Measurements from ENCODE around the gene FAM241B. TPM values are rescaled to one million over a fixed set of nuclear protein-coding genes. Genes with fewer than 3 reads are reported as not detected.

The FAM241B gene
- total and polyA plus RNA-seq, 2 of the 4 experiments (the other 2 are of a cell fraction) = 0.18 to 1.4 TPM

DNA sequence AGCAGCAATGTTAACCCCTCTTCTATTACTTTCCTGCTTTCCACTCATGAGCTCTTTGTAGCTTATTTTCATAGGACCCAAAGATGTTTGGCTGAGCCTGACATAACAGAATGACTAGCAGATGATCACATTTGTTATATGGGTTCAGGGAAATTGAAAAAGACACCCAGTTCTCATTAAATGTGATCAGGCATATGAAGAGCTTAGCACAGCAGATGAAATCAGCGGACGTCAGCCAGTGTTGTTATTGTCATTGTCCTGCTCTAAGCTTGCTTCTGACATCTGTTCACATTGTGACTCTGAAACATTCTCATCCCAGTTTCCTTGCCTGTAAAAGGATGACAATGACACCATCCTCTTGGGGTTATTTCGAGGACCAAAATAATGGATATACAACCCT is 43.5 kb downstream of the FAM241B start:
- TF ChIP-seq FOS (IDR thresholded peaks at IDR 0.05; ENCODE audit: low read depth, low read length) = no peak
- TF ChIP-seq, protein P1, sequence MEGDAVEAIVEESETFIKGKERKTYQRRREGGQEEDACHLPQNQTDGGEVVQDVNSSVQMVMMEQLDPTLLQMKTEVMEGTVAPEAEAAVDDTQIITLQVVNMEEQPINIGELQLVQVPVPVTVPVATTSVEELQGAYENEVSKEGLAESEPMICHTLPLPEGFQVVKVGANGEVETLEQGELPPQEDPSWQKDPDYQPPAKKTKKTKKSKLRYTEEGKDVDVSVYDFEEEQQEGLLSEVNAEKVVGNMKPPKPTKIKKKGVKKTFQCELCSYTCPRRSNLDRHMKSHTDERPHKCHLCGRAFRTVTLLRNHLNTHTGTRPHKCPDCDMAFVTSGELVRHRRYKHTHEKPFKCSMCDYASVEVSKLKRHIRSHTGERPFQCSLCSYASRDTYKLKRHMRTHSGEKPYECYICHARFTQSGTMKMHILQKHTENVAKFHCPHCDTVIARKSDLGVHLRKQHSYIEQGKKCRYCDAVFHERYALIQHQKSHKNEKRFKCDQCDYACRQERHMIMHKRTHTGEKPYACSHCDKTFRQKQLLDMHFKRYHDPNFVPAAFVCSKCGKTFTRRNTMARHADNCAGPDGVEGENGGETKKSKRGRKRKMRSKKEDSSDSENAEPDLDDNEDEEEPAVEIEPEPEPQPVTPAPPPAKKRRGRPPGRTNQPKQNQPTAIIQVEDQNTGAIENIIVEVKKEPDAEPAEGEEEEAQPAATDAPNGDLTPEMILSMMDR (conservative IDR thresholded peaks at IDR 0.05; ENCODE audit: low read depth, low read length) = no peak
- TF ChIP-seq POLR2A (IDR thresholded peaks at IDR 0.05; ENCODE audit: low read depth, low read length) = no peak
- TF ChIP-seq USF2 (IDR thresholded peaks at IDR 0.05; ENCODE audit: low read depth, low read length) = no peak
- no peak for TF ChIP-seq SMC3 (IDR thresholded peaks at IDR 0.05; ENCODE audit: low read depth, low read length)
- no peak for TF ChIP-seq MAFK (IDR thresholded peaks at IDR 0.05; ENCODE audit: low read depth, low read length)
- no peak for TF ChIP-seq RFX5 (IDR thresholded peaks at IDR 0.05; ENCODE audit: low read depth, low read length)
- TF ChIP-seq CHD1 (IDR thresholded peaks at IDR 0.05; ENCODE audit: low read depth, low read length) = no peak
- TF ChIP-seq, protein P2, sequence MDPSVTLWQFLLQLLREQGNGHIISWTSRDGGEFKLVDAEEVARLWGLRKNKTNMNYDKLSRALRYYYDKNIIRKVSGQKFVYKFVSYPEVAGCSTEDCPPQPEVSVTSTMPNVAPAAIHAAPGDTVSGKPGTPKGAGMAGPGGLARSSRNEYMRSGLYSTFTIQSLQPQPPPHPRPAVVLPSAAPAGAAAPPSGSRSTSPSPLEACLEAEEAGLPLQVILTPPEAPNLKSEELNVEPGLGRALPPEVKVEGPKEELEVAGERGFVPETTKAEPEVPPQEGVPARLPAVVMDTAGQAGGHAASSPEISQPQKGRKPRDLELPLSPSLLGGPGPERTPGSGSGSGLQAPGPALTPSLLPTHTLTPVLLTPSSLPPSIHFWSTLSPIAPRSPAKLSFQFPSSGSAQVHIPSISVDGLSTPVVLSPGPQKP (IDR thresholded peaks at IDR 0.05; ENCODE audit: borderline replicate concordance, low read depth, low read length) = no peak
- TF ChIP-seq RAD21 (IDR thresholded peaks at IDR 0.05; ENCODE audit: low read length) = no peak
- TF ChIP-seq MXI1 (IDR thresholded peaks at IDR 0.05; ENCODE audit: borderline replicate concordance, low read depth, low read length) = no peak
- TF ChIP-seq MAZ (IDR thresholded peaks at IDR 0.05; ENCODE audit: borderline replicate concordance, low read depth, low read length) = no peak
- ChIA-PET CTCF (no interaction called here), POLR2A (ENCODE audit: unreplicated experiment) (no interaction called here)
- Histone ChIP-seq H2AK5ac (ENCODE audit: low read depth, low read length) (no peak overlapping the region), H3K18ac (ENCODE audit: low read depth, low read length) (no peak overlapping the region), H3K4me1 (ENCODE audit: control insufficient read depth, insufficient read depth, low read length) (no peaks in the 10 kb centered on the region), H4K5ac (ENCODE audit: low read depth, low read length) (no peak overlapping the region), H3K27ac (ENCODE audit: insufficient read depth, low read length) (no peak overlapping the region), H3K4me2 (ENCODE audit: low read depth, low read length) (no peak overlapping the region), H3K4ac (ENCODE audit: low read depth, low read length) (no peak overlapping the region), H4K20me1 (ENCODE audit: insufficient read depth, low read length) (no peaks in the 10 kb centered on the region), H2BK5ac (ENCODE audit: low read depth, low read length, poor library complexity, severe bottlenecking) (no peak overlapping the region), H2BK20ac (ENCODE audit: low read depth, low read length) (no peak overlapping the region), H3K27me3 (ENCODE audit: control insufficient read depth, insufficient read depth, low read length) (peaks cover 70% of the 10 kb centered on the region), H3K4me3 (ENCODE audit: insufficient read depth, low read depth, low read length) (no peak overlapping the region), H3K9me3 (ENCODE audit: control insufficient read depth, insufficient read depth, low read length) (peaks cover 8% of the 10 kb centered on the region), H3K14ac (replicated peaks; ENCODE audit: low read depth, low read length) (no peak overlapping the region), H2BK15ac (ENCODE audit: low read depth, low read length) (no peak overlapping the region), H3K9me1 (ENCODE audit: insufficient read depth, low read length) (no peaks in the 10 kb centered on the region), H3K36me3 (ENCODE audit: control insufficient read depth, insufficient read depth, low read length) (no peaks in the 10 kb centered on the region), H2BK120ac (ENCODE audit: low read depth, low read length) (no peak overlapping the region), H3K9ac (ENCODE audit: low read depth, low read length) (no peak overlapping the region), H2AFZ (replicated peaks; ENCODE audit: low read length, poor library complexity) (no peak overlapping the region), H4K91ac (ENCODE audit: insufficient read depth, low read depth, low read length) (no peak overlapping the region), H2AK9ac (replicated peaks; ENCODE audit: low read depth, low read length, poor library complexity) (no peak overlapping the region), H3K56ac (ENCODE audit: extremely low read depth, insufficient read depth, low read length) (no peak overlapping the region), H4K8ac (ENCODE audit: low read depth in 2 of 2, low read length in 2 of 2) (no peak overlapping the region), H3K23ac (ENCODE audit: low read depth, low read length) (no peak overlapping the region), H3K79me1 (ENCODE audit: low read depth in 1 of 2, low read length in 2 of 2) (no peaks in the 10 kb centered on the region)
- dilution Hi-C loops (cut with HindIII; ENCODE audit: low sequenced_read_pairs, unreplicated experiment) = no loop called here
- ATAC-seq (ENCODE audit: low read depth) (no peak), DNase-seq (no peak)
- in situ Hi-C loops (cut with MboI; ENCODE audit: low sequenced_read_pairs) = no loop called here
- no CpG with 5 or more reads among the region's 3 CpGs for WGBS, 2 experiments (ENCODE audit: extremely low coverage in 2 of 2, insufficient read length in 1 of 2)
- intact Hi-C loops (cut with micrococcal nuclease) = no loop called here
- no TSS peak for BruUV-seq (replicated peaks)

All from IMR-90 (cell line).